HCT116 (cell line): ENCODE data around the gene CERS5. TPM values are rescaled to one million over a fixed set of nuclear protein-coding genes. Genes with fewer than 3 reads are reported as not detected.

Source experiments
- ATAC-seq: fragments of 200-7000 bp; cut with Tn5 transposase; 2 replicates; pipeline ENCODE4 v1.9.1; 2020; ENCODE audit warnings: mild to moderate bottlenecking, moderate library complexity
- BruUV-seq: library from RNA; stranded (reverse); fragments of 400-500 nt; replicated peaks from 2 replicates; lab custom pipeline; 2021; lab: Mats Ljungman, UMichigan
- CTCF ChIA-PET: fragments of 300-600 bp; sonication (Branson Sonifier 250); formaldehyde crosslinking; loops from one replicate; lab custom pipeline; 2021; ENCODE audit warnings: antibody characterized with exemption; lab: Charles Lee
- POLR2A ChIA-PET: fragments of 300-600, 350-600 bp; sonication (Branson Sonifier 250); formaldehyde crosslinking; loops from one replicate; lab custom pipeline; 2021; ENCODE audit warnings: antibody characterized with exemption; lab: Charles Lee
- RAD21 ChIA-PET, 2 experiments: fragments of 300-600 bp; sonication (Branson Sonifier 250); formaldehyde crosslinking; loops; one replicate each; lab custom pipeline; 2023; ENCODE audit warnings: low total read pairs in 2 of 2; ENCODE audit not compliant: uncharacterized antibody in 2 of 2, unreplicated experiment in 2 of 2, low non-redundant PET in 1 of 2; lab: Charles Lee
- DNase-seq: peaks from one replicate; pipeline ENCODE4 v3.0.0-alpha.2; 2010; ENCODE audit warnings: low read depth, low spot score
- H2AFZ ChIP-seq: fragments of 200-600 bp; shearing (Covaris generic), sonication (generic); 2 replicates; pipeline ENCODE4 v1.6.1; 2017; ENCODE audit warnings: low read depth, mixed run types, mixed read lengths, antibody characterized with exemption, low read length; ENCODE audit not compliant: poor library complexity, severe bottlenecking
- H3K27ac ChIP-seq: 2 replicates; pipeline ENCODE4 v1.5.1; 2012; ENCODE audit warnings: low read depth, low read length
- H3K27me3 ChIP-seq: fragments of 200-600 bp; sonication (generic); 2 replicates; pipeline ENCODE4 v1.6.1; 2016; ENCODE audit warnings: mixed run types, low read length, mixed read lengths; ENCODE audit not compliant: insufficient read depth
- H3K36me3 ChIP-seq, 2 experiments: fragments of 200-500 bp in 1 of 2; fragments of 200-600 bp in 1 of 2; sonication (Bioruptor generic) in 1 of 2; sonication (generic) in 1 of 2; 2 replicates each; pipeline versions ENCODE4 v1.5.1 to v1.6.1; 2014 to 2016; ENCODE audit warnings: low read length in 2 of 2, inconsistent platforms in 1 of 2, mixed read lengths in 1 of 2, mixed run types in 1 of 2; ENCODE audit not compliant: insufficient read depth in 2 of 2, control insufficient read depth in 1 of 2
- H3K4me1 ChIP-seq, 2 experiments: fragments of 200-600 bp in 1 of 2; sonication (generic) in 1 of 2; 2 replicates each; pipeline versions ENCODE4 v1.5.1 to v1.6.1; 2012 to 2017; ENCODE audit warnings: low read length in 2 of 2, inconsistent platforms in 1 of 2, mild to moderate bottlenecking in 1 of 2, mixed read lengths in 1 of 2, mixed run types in 1 of 2, moderate library complexity in 1 of 2; ENCODE audit not compliant: insufficient read depth in 2 of 2, control insufficient read depth in 1 of 2
- H3K4me2 ChIP-seq: fragments of 200-600 bp; sonication (generic); 2 replicates; pipeline ENCODE4 v1.6.1; 2017; ENCODE audit warnings: mixed run types, low read length, mixed read lengths
- H3K4me3 ChIP-seq, 2 experiments: fragments of 200-600 bp in 1 of 2; sonication (generic) in 1 of 2; replicated peaks in 1 of 2; 2 replicates each; pipeline ENCODE4 v1.5.1; 2011 to 2016; ENCODE audit warnings: low read length in 2 of 2, control low read depth in 1 of 2, low read depth in 1 of 2, mild to moderate bottlenecking in 1 of 2, mixed read lengths in 1 of 2, mixed run types in 1 of 2
- H3K79me2 ChIP-seq: fragments of 200-600 bp; sonication (generic); 2 replicates; pipeline ENCODE4 v1.6.1; 2017; ENCODE audit warnings: mild to moderate bottlenecking, mixed run types, low read length, moderate library complexity, mixed read lengths; ENCODE audit not compliant: insufficient read depth
- H3K9ac ChIP-seq: fragments of 200-600 bp; sonication (generic); 2 replicates; pipeline ENCODE4 v1.6.1; 2016; ENCODE audit warnings: low read length, mixed read lengths
- H3K9me2 ChIP-seq: fragments of 200-600 bp; sonication (generic), shearing (Covaris generic); 2 replicates; pipeline ENCODE4 v1.6.1; 2017; ENCODE audit warnings: mixed run types, mild to moderate bottlenecking, moderate library complexity; ENCODE audit not compliant: insufficient read depth
- H3K9me3 ChIP-seq, 2 experiments: fragments of 200-500 bp in 1 of 2; fragments of 200-600 bp in 1 of 2; sonication (Bioruptor generic) in 1 of 2; sonication (generic) in 1 of 2; 2 replicates each; pipeline ENCODE4 v1.6.1; 2014 to 2017; ENCODE audit warnings: low read length in 2 of 2, mixed read lengths in 2 of 2, inconsistent platforms in 1 of 2, low read depth in 1 of 2, mild to moderate bottlenecking in 1 of 2, mixed run types in 1 of 2, moderate library complexity in 1 of 2; ENCODE audit not compliant: control insufficient read depth in 1 of 2, insufficient read depth in 1 of 2
- H4K20me1 ChIP-seq: fragments of 200-600 bp; sonication (generic), shearing (Covaris generic); 2 replicates; pipeline ENCODE4 v1.6.1; 2017; ENCODE audit warnings: mixed run types, mild to moderate bottlenecking, moderate library complexity; ENCODE audit not compliant: insufficient read depth
- CBX3 ChIP-seq: IDR thresholded peaks from 2 replicates; pipeline ENCODE4 v1.6.1; 2012; ENCODE audit warnings: low read depth
- CEBPB ChIP-seq: IDR thresholded peaks from 2 replicates; pipeline ENCODE4 v1.6.1; 2012; ENCODE audit warnings: low read depth
- EGR1 ChIP-seq: IDR thresholded peaks from 2 replicates; pipeline ENCODE4 v1.6.1; 2012; ENCODE audit warnings: low read depth
- ELF1 ChIP-seq: IDR thresholded peaks from 2 replicates; pipeline ENCODE4 v1.6.1; 2012; ENCODE audit warnings: low read depth, borderline replicate concordance
- EZH2 ChIP-seq: fragments of 200-600 bp; sonication (generic); IDR thresholded peaks from 2 replicates; pipeline ENCODE4 v1.6.1; 2017; ENCODE audit warnings: antibody characterized with exemption, mixed run types
- POLR2A ChIP-seq: IDR thresholded peaks from 2 replicates; pipeline ENCODE4 v1.7.0; 2011; ENCODE audit warnings: borderline replicate concordance; ENCODE audit not compliant: insufficient read depth, insufficient read length; ENCODE audit errors: extremely low read depth
- RAD21 ChIP-seq: IDR thresholded peaks from 2 replicates; pipeline ENCODE4 v1.6.1; 2012; ENCODE audit warnings: low read depth, mild to moderate bottlenecking
- SIN3A ChIP-seq: IDR thresholded peaks from 2 replicates; pipeline ENCODE4 v1.6.1; 2012; ENCODE audit warnings: low read depth
- SP1 ChIP-seq: IDR thresholded peaks from 2 replicates; pipeline ENCODE4 v1.6.1; 2012; ENCODE audit warnings: low read depth
- TCF7L2 ChIP-seq: IDR thresholded peaks from 2 replicates; pipeline ENCODE4 v1.7.0; 2011; ENCODE audit warnings: borderline replicate concordance, inconsistent platforms; ENCODE audit not compliant: insufficient read depth, insufficient read length; ENCODE audit errors: extremely low read depth
- YY1 ChIP-seq: IDR thresholded peaks from 2 replicates; pipeline ENCODE4 v1.6.1; 2011; ENCODE audit warnings: low read length, low read depth, moderate library complexity, mild to moderate bottlenecking; ENCODE audit not compliant: insufficient replicate concordance; ENCODE audit errors: extremely low read depth
- ZNF274 ChIP-seq: fragments of 200-500 bp; sonication (Bioruptor generic); IDR thresholded peaks from 2 replicates; pipeline ENCODE4 v1.6.1; 2014; ENCODE audit warnings: mild to moderate bottlenecking, low read depth, low read length, inconsistent platforms
- intact Hi-C: fragments of 100-400 bp; cut with micrococcal nuclease; formaldehyde crosslinking; loops from 2 replicates; pipeline ENCODE4 v1.10.0; 2022
- total RNA-seq: library from RNA; stranded (reverse); gene quantifications from one replicate; pipeline ENCODE4 v1.2.1, GENCODE V29; 2021; ENCODE audit not compliant: unreplicated experiment
- TF ChIP-seq, protein P1 (sequence below): IDR thresholded peaks from 2 replicates; pipeline ENCODE4 v1.6.1; 2012
- TF ChIP-seq, protein P2 (sequence below): IDR thresholded peaks from 2 replicates; pipeline ENCODE4 v1.6.1; 2012; ENCODE audit warnings: low read depth

CERS5 gene
- total RNA-seq, 1 experiment from 2014 or later: 33.4 TPM

- DNase-seq (no peak), ATAC-seq (no peak)
- peaks cover 28 to 36% of the 10 kb centered on the region in 2 experiments for H3K4me1 ChIP-seq
- peaks cover 6% of the 10 kb centered on the region for H3K79me2 ChIP-seq
- no peak overlapping the region for H3K9ac ChIP-seq
- no peak overlapping the region for H3K4me2 ChIP-seq
- H3K9me2 ChIP-seq: no peaks in the 10 kb centered on the region
- H4K20me1 ChIP-seq: no peaks in the 10 kb centered on the region
- no peaks in the 10 kb centered on the region for H3K27me3 ChIP-seq
- ChIA-PET CTCF (no interaction called here), POLR2A (no interaction called here), RAD21 (no interaction called here)
- H3K4me3 ChIP-seq: no peak overlapping the region
- intact Hi-C loops: no loop called here
- TF ChIP-seq, protein P1, sequence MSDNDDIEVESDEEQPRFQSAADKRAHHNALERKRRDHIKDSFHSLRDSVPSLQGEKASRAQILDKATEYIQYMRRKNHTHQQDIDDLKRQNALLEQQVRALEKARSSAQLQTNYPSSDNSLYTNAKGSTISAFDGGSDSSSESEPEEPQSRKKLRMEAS: no peak
- TF ChIP-seq RAD21 (no peak), EGR1 (no peak), TCF7L2 (no peak), YY1 (no peak), SP1 (no peak), ZNF274 (no peak), EZH2 (no peak), CEBPB (no peak), ELF1 (no peak), POLR2A (no peak), CBX3 (no peak), SIN3A (no peak)
- TF ChIP-seq, protein P2, sequence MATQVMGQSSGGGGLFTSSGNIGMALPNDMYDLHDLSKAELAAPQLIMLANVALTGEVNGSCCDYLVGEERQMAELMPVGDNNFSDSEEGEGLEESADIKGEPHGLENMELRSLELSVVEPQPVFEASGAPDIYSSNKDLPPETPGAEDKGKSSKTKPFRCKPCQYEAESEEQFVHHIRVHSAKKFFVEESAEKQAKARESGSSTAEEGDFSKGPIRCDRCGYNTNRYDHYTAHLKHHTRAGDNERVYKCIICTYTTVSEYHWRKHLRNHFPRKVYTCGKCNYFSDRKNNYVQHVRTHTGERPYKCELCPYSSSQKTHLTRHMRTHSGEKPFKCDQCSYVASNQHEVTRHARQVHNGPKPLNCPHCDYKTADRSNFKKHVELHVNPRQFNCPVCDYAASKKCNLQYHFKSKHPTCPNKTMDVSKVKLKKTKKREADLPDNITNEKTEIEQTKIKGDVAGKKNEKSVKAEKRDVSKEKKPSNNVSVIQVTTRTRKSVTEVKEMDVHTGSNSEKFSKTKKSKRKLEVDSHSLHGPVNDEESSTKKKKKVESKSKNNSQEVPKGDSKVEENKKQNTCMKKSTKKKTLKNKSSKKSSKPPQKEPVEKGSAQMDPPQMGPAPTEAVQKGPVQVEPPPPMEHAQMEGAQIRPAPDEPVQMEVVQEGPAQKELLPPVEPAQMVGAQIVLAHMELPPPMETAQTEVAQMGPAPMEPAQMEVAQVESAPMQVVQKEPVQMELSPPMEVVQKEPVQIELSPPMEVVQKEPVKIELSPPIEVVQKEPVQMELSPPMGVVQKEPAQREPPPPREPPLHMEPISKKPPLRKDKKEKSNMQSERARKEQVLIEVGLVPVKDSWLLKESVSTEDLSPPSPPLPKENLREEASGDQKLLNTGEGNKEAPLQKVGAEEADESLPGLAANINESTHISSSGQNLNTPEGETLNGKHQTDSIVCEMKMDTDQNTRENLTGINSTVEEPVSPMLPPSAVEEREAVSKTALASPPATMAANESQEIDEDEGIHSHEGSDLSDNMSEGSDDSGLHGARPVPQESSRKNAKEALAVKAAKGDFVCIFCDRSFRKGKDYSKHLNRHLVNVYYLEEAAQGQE: no peak
- H2AFZ ChIP-seq: no peak overlapping the region
- no peaks in the 10 kb centered on the region for H3K9me3 ChIP-seq
- H3K27ac ChIP-seq: no peak overlapping the region
- peaks cover 4 to 13% of the 10 kb centered on the region in 2 experiments; a peak in 3 of 4 replicates for H3K36me3 ChIP-seq
- BruUV-seq: no TSS peak
Observed at GRCh38 chr12:50198829-50199228, 31.7 kb upstream of the CERS5 start.
